Hepatocyte (in vitro differentiated cells): Measurements from ENCODE around the gene SLC13A2. TPM values are rescaled to one million over a fixed set of nuclear protein-coding genes. Genes with fewer than 3 reads are reported as not detected.
"Not testable (repeated sequence)": the region's sequence is repeated elsewhere in the genome, so short reads cannot be mapped to it uniquely, and the experiment has no call there.

Experiments
- DNase-seq: peaks from one replicate; pipeline ENCODE4 v3.0.0-alpha.2; 2016; ENCODE audit warnings: low spot score
- H2AFZ ChIP-seq: fragments of 200-600 bp; sonication (generic); 2 replicates; pipeline ENCODE4 v1.6.0; 2016; ENCODE audit warnings: antibody characterized with exemption, mild to moderate bottlenecking
- H3K27ac ChIP-seq: fragments of 200-600 bp; sonication (generic); 2 replicates; pipeline ENCODE4 v1.5.1; 2016; ENCODE audit warnings: mild to moderate bottlenecking
- H3K27me3 ChIP-seq: fragments of 200-600 bp; sonication (generic); 2 replicates; pipeline ENCODE4 v1.6.1; 2016
- H3K36me3 ChIP-seq: fragments of 200-600 bp; sonication (generic); replicated peaks from 2 replicates; pipeline ENCODE4 v1.5.1; 2016; ENCODE audit warnings: low read depth; ENCODE audit not compliant: insufficient read depth
- H3K4me1 ChIP-seq: fragments of 200-600 bp; sonication (generic); 2 replicates; pipeline ENCODE4 v1.5.1; 2016; ENCODE audit warnings: mild to moderate bottlenecking, moderate library complexity; ENCODE audit not compliant: insufficient read depth
- H3K4me2 ChIP-seq: fragments of 200-600 bp; sonication (generic); 2 replicates; pipeline ENCODE4 v1.6.0; 2016
- H3K4me3 ChIP-seq: fragments of 200-600 bp; sonication (generic); 2 replicates; pipeline ENCODE4 v1.5.1; 2016; ENCODE audit warnings: mild to moderate bottlenecking
- H3K79me2 ChIP-seq: fragments of 200-600 bp; sonication (generic); 2 replicates; pipeline ENCODE4 v1.6.0; 2017; ENCODE audit warnings: mild to moderate bottlenecking
- H3K9me2 ChIP-seq: fragments of 200-600 bp; sonication (generic); replicated peaks from 2 replicates; pipeline ENCODE4 v1.6.0; 2017; ENCODE audit warnings: mild to moderate bottlenecking; ENCODE audit not compliant: insufficient read depth
- H3K9me3 ChIP-seq: fragments of 200-600 bp; sonication (generic); 2 replicates; pipeline ENCODE4 v1.5.1; 2016; ENCODE audit warnings: low read depth, mild to moderate bottlenecking
- H4K20me1 ChIP-seq: fragments of 200-600 bp; sonication (generic); 2 replicates; pipeline ENCODE4 v1.6.0; 2016; ENCODE audit warnings: mild to moderate bottlenecking; ENCODE audit not compliant: insufficient read depth, poor library complexity, severe bottlenecking
- EZH2 ChIP-seq: fragments of 200-600 bp; sonication (generic); IDR thresholded peaks from 2 replicates; pipeline ENCODE4 v1.6.1; 2016; ENCODE audit warnings: antibody characterized with exemption, mild to moderate bottlenecking, borderline replicate concordance
- EZH2phosphoT487 ChIP-seq: fragments of 200-600 bp; sonication (generic); IDR thresholded peaks from one replicate; pipeline ENCODE4 v1.6.1; 2018; ENCODE audit warnings: antibody characterized with exemption, mild to moderate bottlenecking, low read depth, moderate library complexity; ENCODE audit not compliant: unreplicated experiment, severe bottlenecking
- WGBS: methylation state at CpG from one replicate; pipeline ENCODE4 v1.1.6; 2016; ENCODE audit warnings: low lambda C conversion rate; ENCODE audit errors: missing lambda C conversion rate; 5-methylcytosine and 5-hydroxymethylcytosine counted together
- polyA plus RNA-seq: library from polyadenylated mRNA; unstranded; fragments of >200 nt; fragmentation: Nextera tagmentation; extraction: Ambion mirVana; gene quantifications from 2 replicates; pipeline ENCODE4 v1.2.1, GENCODE V29; 2016
- total RNA-seq: library from RNA; depleted of rRNA; stranded (reverse); fragments of >200 nt; gene quantifications from 2 replicates; pipeline ENCODE4 v1.2.3, GENCODE V29; 2014
- TF ChIP-seq, protein P1 (sequence below): fragments of 200-600 bp; sonication (generic); IDR thresholded peaks from 2 replicates; pipeline ENCODE4 v1.5.1; 2016; ENCODE audit warnings: antibody characterized with exemption, mild to moderate bottlenecking; ENCODE audit not compliant: poor library complexity

SLC13A2 gene
- total and polyA plus RNA-seq, 2 experiments from 2014 or later, result 2.0 TPM

DNA sequence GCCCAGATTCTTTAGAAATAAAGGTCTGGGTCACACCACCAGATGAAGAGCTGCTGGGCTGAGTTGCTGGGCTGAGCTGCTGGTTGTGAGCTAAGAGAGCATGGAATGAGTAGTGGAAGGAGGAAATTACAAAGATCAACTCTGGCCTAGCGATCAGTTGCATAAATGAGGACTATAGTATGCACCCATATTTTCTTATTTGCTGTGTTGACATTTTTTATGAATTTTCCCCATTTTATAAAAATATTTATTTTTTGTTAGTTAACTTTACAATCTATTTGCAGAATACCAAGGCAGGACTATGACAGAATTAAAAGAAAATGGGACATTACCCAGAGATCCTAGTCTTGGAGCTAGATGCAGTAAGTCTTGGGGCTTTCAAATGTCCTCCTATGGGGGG is 23.6 kb upstream of the SLC13A2 start:
- Histone ChIP-seq H4K20me1 (no peaks in the 10 kb centered on the region), H3K27me3 (no peaks in the 10 kb centered on the region), H3K9me3 (no peaks in the 10 kb centered on the region), H3K79me2 (no peaks in the 10 kb centered on the region), H3K4me3 (no peak overlapping the region), H3K27ac (no peak overlapping the region), H3K9me2 (no peaks in the 10 kb centered on the region), H3K4me1 (no peaks in the 10 kb centered on the region), H3K4me2 (no peak overlapping the region), H2AFZ (no peak overlapping the region), H3K36me3 (no peaks in the 10 kb centered on the region)
- TF ChIP-seq, protein P1, sequence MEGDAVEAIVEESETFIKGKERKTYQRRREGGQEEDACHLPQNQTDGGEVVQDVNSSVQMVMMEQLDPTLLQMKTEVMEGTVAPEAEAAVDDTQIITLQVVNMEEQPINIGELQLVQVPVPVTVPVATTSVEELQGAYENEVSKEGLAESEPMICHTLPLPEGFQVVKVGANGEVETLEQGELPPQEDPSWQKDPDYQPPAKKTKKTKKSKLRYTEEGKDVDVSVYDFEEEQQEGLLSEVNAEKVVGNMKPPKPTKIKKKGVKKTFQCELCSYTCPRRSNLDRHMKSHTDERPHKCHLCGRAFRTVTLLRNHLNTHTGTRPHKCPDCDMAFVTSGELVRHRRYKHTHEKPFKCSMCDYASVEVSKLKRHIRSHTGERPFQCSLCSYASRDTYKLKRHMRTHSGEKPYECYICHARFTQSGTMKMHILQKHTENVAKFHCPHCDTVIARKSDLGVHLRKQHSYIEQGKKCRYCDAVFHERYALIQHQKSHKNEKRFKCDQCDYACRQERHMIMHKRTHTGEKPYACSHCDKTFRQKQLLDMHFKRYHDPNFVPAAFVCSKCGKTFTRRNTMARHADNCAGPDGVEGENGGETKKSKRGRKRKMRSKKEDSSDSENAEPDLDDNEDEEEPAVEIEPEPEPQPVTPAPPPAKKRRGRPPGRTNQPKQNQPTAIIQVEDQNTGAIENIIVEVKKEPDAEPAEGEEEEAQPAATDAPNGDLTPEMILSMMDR, result no peak
- no peak for TF ChIP-seq EZH2phosphoT487
- TF ChIP-seq EZH2, result no peak
- no peak for DNase-seq
- WGBS, result 91% methylated on average over 1 of the region's 1 CpG

DNA sequence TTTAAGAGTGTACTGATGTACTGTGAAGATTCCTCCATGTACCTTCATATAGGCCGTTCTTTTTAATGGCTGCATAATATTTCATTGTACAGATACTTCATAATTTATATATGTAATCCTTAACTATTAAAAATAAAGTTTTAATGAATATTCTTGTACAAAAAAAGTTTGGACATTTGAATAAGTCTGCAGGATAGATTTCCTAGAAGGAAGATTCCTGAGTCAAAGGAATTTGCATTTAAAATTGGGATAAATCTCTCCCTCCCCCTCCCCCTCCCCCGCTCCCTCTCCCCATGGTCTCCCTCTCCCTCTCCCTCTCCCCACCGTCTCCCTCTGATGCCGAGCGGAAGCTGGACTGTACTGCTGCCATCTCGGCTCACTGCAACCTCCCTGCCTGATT is 15.6 kb upstream of the SLC13A2 start:
- Histone ChIP-seq H3K9me3 (no peaks in the 10 kb centered on the region), H3K36me3 (no peaks in the 10 kb centered on the region), H3K79me2 (no peaks in the 10 kb centered on the region), H4K20me1 (no peaks in the 10 kb centered on the region), H3K4me3 (no peak overlapping the region), H3K27me3 (no peaks in the 10 kb centered on the region), H3K27ac (no peak overlapping the region), H3K4me1 (no peaks in the 10 kb centered on the region), H3K9me2 (no peaks in the 10 kb centered on the region), H2AFZ (no peak overlapping the region), H3K4me2 (no peak overlapping the region)
- TF ChIP-seq, protein P1, result no peak
- no peak for TF ChIP-seq EZH2phosphoT487
- no peak for TF ChIP-seq EZH2
- WGBS, result 94% methylated on average over 5 of the region's 6 CpGs
- DNase-seq, result no peak

DNA sequence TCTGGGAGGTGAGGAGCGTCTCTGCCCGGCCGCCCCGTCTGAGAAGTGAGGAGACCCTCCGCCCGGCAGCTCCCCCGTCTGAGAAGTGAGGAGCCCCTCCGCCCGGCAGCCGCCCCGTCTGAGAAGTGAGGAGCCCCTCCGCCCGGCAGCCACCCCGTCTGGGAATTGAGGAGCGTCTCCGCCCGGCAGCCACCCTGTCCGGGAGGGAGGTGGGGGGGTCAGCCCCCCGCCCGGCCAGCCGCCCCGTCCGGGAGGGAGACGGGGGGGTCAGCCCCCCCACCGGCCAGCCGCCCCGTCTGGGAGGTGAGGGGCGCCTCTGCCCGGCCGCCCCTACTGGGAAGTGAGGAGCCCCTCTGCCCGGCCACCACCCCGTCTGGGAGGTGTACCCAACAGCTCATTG is 14.6 kb upstream of the SLC13A2 start:
- H3K27me3 ChIP-seq, H3K27ac ChIP-seq, H3K4me2 ChIP-seq, H3K9me3 ChIP-seq, H3K36me3 ChIP-seq, H3K79me2 ChIP-seq, H3K4me3 ChIP-seq, H2AFZ ChIP-seq, DNase-seq, H3K4me1 ChIP-seq, H3K9me2 ChIP-seq, H4K20me1 ChIP-seq: not testable (repeated sequence)
- no CpG with 5 or more reads among the region's 32 CpGs for WGBS

DNA sequence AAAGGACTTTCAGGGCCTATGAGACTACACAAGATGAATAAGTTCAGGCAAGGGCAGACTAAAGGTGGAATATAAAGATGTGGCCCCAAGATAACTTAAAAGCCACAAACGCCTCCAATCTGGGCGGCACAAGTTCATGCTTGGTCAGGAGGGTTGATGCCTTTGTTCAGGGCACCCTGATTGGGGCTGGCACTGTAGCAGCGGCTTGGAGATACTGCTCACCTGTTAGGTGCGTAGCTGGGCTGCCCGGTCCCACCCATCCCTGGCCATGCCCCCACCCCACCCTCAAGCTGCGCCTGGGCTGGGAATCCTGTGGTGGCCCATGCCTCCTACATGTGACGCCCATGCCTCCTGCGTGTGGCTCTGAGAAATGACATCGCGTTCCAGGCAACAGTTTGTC is 12.5 kb upstream of the SLC13A2 start:
- Histone ChIP-seq H3K4me1 (peaks cover 1% of the 10 kb centered on the region), H3K4me3 (no peak overlapping the region), H3K27me3 (no peaks in the 10 kb centered on the region), H3K9me2 (no peaks in the 10 kb centered on the region), H2AFZ (no peak overlapping the region), H4K20me1 (no peaks in the 10 kb centered on the region), H3K27ac (no peak overlapping the region), H3K9me3 (no peaks in the 10 kb centered on the region), H3K4me2 (no peak overlapping the region), H3K79me2 (no peaks in the 10 kb centered on the region), H3K36me3 (no peaks in the 10 kb centered on the region)
- WGBS, result 92% methylated on average over 10 of the region's 10 CpGs
- no peak for DNase-seq
- TF ChIP-seq, protein P1, result no peak
- no peak for TF ChIP-seq EZH2phosphoT487
- TF ChIP-seq EZH2, result no peak
